ENCODE results near the gene ODF2L.

Gene ODF2L

GRCh38 chr1:86305731-86306130 is 90.4 kb downstream of the ODF2L start:
- no peak for DNase-seq

- DNase-seq: no peak
Measured at GRCh38 chr1:86303041-86303690, 93.0 kb downstream of the ODF2L start.

Data from NCI-H2081 treated with DMSO at 0.1 percent for 48 hours (cell line).